Superior temporal gyrus (tissue), 1 donor: ENCODE results near the gene RBM33.

Experiments
- DNase-seq: peaks from one replicate; pipeline ENCODE4 v3.0.0-alpha.2; 2016; ENCODE audit errors: extremely low spot score

RBM33 gene

GRCh38 chr7:155722936-155723335 lies 78.5 kb downstream of the RBM33 start:
- no peak for DNase-seq

- DNase-seq: no peak
Measured at GRCh38 chr7:155724327-155725005, 80.0 kb downstream of the RBM33 start.

- DNase-seq: no peak
Measured at GRCh38 chr7:155725006-155725355, 80.5 kb downstream of the RBM33 start.

GRCh38 chr7:155727616-155728015 lies 83.2 kb downstream of the RBM33 start:
- DNase-seq: no peak

GRCh38 chr7:155728116-155728515 lies 83.7 kb downstream of the RBM33 start:
- DNase-seq: no peak

- no peak for DNase-seq
Measured at GRCh38 chr7:155729847-155730246, 85.4 kb downstream of the RBM33 start.

GRCh38 chr7:155731380-155731779 lies 86.9 kb downstream of the RBM33 start:
- no peak for DNase-seq

GRCh38 chr7:155731871-155732270 lies 87.4 kb downstream of the RBM33 start:
- no peak for DNase-seq

- DNase-seq: no peak
Measured at GRCh38 chr7:155732286-155732685, 87.8 kb downstream of the RBM33 start.

GRCh38 chr7:155733582-155734444 lies 89.4 kb downstream of the RBM33 start:
- DNase-seq: no peak

GRCh38 chr7:155734445-155734809 lies 90.0 kb downstream of the RBM33 start:
- no peak for DNase-seq

GRCh38 chr7:155735442-155736115 lies 91.1 kb downstream of the RBM33 start:
- no peak for DNase-seq

- no peak for DNase-seq
Measured at GRCh38 chr7:155737590-155737989, 93.1 kb downstream of the RBM33 start.

- DNase-seq: no peak
Measured at GRCh38 chr7:155738104-155738503, 93.6 kb downstream of the RBM33 start.

GRCh38 chr7:155738652-155739537 lies 94.4 kb downstream of the RBM33 start:
- DNase-seq: peak; percentile 88

- DNase-seq: no peak
Measured at GRCh38 chr7:155739538-155740143, 95.2 kb downstream of the RBM33 start.

GRCh38 chr7:155741082-155741481 lies 96.6 kb downstream of the RBM33 start:
- no peak for DNase-seq

- DNase-seq: no peak
Measured at GRCh38 chr7:155741805-155742204, 97.3 kb downstream of the RBM33 start.

- no peak for DNase-seq
Measured at GRCh38 chr7:155743177-155743576, 98.7 kb downstream of the RBM33 start.

- DNase-seq: no peak
Measured at GRCh38 chr7:155744971-155745683, 100.7 kb downstream of the RBM33 start.

- DNase-seq: no peak
Measured at GRCh38 chr7:155745737-155746136, 101.3 kb downstream of the RBM33 start.
